ENCODE measurements around the gene GARIN3. TPM values are rescaled to one million over a fixed set of nuclear protein-coding genes. Genes with fewer than 3 reads are reported as not detected.

The GARIN3 gene
- not detected in 2 replicates for polyA plus RNA-seq (2011; rRNA removed)
- not detected in 2 replicates for polyA minus RNA-seq (2011; rRNA and poly(A)+ RNA removed)

- Histone ChIP-seq H3K27me3 (ENCODE audit: control insufficient read depth, insufficient read depth, low read length) (peaks cover 1% of the 10 kb centered on the region; the same call in 1 of the 2 replicates), H3K4me3 (ENCODE audit: low read depth, low read length) (no peak within 1 kb of the TSS), H3K36me3 (ENCODE audit: control insufficient read depth, insufficient read depth, low read length) (no peaks in the 10 kb centered on the region)
- DNase-seq (ENCODE audit: low read depth) = no peak
- POLR2A ChIA-PET = no interaction called here
- CTCF ChIA-PET = interaction anchor here (1.3 to 2.1 kb wide), 2 partner anchors 13 to 85 kb away, joined by 3 to 8 read pairs; no protein-coding TSS in a partner anchor
- no peak for TF ChIP-seq CTCF (IDR thresholded peaks at IDR 0.05; ENCODE audit: insufficient read depth, low read depth, low read length)
Measured at GRCh38 chr5:157166214-157167213, at the start of gene GARIN3. TSS of gene GARIN3 (minus strand) at chr5:157166264. CDS start at chr5:157166168, 96 bp downstream.

DNA sequence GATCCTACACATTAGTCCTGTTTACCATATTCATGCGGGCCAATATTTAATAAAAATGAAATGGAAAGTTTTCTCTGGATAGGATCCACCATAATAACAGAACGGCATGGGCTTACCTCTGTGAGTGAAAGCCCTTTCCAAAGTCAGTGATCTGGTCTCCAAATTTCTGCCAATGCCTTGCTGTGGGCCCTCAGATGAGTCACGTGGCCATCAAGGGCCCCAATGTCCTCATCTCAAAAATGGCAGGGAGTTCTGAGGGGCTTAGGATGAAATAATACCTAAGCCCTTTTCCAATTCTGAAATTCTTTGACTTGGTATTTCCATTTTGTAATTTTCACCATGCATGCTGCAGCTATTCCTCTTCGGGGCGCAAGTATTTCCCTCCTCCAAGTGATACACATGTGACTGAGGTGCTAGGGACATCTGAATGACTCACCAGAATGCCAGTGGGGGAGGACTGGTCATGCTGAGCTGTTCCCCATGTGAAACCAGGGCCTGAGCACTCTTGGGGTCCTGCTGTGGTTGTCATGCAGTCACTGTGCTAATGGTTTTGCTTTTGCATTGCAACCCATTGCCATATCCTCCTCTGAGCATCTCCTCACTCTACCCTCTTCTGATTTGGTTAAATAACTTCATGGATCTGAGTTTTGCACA, 49.6 kb upstream of the GARIN3 start:
- no peak for TF ChIP-seq CTCF (IDR thresholded peaks at IDR 0.05; ENCODE audit: insufficient read depth, low read depth, low read length)
- H3K27me3 ChIP-seq (ENCODE audit: control insufficient read depth, insufficient read depth, low read length) = 0 out of 2 replicates have a peak, but pooled peaks cover 2% of the 10 kb centered on the region
- H3K36me3 ChIP-seq (ENCODE audit: control insufficient read depth, insufficient read depth, low read length) = no peaks in the 10 kb centered on the region
- CTCF ChIA-PET = no interaction called here
- H3K4me3 ChIP-seq (ENCODE audit: low read depth, low read length) = no peak overlapping the region
- no peak for DNase-seq (ENCODE audit: low read depth)
- POLR2A ChIA-PET = no interaction called here

GRCh38 chr5:157214861-157215513, 48.9 kb upstream of the GARIN3 start:
- DNase-seq (ENCODE audit: low read depth) = no peak
- CTCF ChIA-PET = no interaction called here
- Histone ChIP-seq H3K27me3 (ENCODE audit: control insufficient read depth, insufficient read depth, low read length) (0 out of 2 replicates have a peak, but pooled peaks cover 2% of the 10 kb centered on the region), H3K4me3 (ENCODE audit: low read depth, low read length) (no peak overlapping the region), H3K36me3 (ENCODE audit: control insufficient read depth, insufficient read depth, low read length) (no peaks in the 10 kb centered on the region)
- POLR2A ChIA-PET = no interaction called here
- TF ChIP-seq CTCF (IDR thresholded peaks at IDR 0.05; ENCODE audit: insufficient read depth, low read depth, low read length) = no peak

DNA sequence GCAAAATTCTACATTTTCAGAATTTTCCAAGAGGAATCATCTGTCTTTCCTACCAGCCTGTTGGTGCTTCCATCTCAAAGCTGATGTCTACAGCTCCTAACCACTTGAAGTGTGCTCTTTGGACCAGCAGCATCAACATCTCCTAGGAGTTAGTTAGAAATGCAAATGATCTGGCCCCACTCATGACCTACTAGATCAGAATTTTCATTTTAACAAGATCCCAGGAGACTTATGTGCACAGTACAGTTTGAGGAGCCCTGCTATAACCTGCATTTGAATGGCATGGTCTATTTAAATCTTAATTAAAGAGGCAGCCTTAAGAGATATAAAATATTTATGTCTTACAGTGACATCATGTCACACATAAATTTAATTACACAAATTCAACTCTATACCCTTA, 48.4 kb upstream of the GARIN3 start:
- POLR2A ChIA-PET = no interaction called here
- CTCF ChIA-PET = no interaction called here
- no peak overlapping the region for H3K4me3 ChIP-seq (ENCODE audit: low read depth, low read length)
- H3K36me3 ChIP-seq (ENCODE audit: control insufficient read depth, insufficient read depth, low read length) = no peaks in the 10 kb centered on the region
- no peak for DNase-seq (ENCODE audit: low read depth)
- no peak for TF ChIP-seq CTCF (IDR thresholded peaks at IDR 0.05; ENCODE audit: insufficient read depth, low read depth, low read length)
- H3K27me3 ChIP-seq (ENCODE audit: control insufficient read depth, insufficient read depth, low read length) = 0 out of 2 replicates have a peak, but pooled peaks cover 2% of the 10 kb centered on the region

Measured in BJ (cell line).